Measurements from ENCODE around the gene NPPC.
"Not testable (repeated sequence)": the region's sequence is repeated elsewhere in the genome, so short reads cannot be mapped to it uniquely, and the experiment has no call there.

The NPPC gene

DNA sequence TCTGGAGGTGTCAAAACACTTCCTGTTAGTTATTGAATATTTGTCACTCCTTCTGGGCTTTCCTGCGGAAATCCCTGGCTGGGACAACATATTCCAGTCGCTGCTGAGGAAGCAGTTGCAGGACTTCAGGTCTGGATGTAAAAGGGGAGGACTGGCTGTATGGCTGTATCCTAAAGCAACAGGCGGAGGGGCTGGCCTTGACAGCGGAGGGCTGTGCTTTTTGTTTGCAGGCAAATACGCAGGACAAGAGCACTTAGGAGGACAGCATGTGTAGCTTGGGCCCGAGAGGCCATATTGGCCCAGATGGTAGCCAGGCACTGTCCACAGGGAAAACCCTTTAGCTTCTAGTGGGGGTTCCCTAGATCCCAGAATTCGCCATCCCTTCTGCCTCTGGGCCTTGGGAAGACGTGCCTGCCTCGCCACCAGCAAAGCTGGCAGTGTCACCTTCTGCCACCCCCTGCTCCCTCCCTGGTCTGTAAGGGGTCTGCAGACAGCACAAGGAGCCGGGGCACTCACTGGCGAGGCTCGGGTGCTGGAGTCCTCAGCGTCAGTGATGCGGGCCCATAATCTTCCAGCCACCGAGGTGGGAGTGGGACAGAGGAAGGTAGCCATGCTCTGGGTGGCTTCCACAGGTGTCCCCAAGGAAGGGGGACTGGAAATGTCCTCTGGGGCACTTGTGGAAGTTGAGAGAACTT is 6.7 kb downstream of the NPPC start:
- Histone ChIP-seq H3K9me3 (ENCODE audit: control insufficient read depth, insufficient read depth, low read length) (no peaks in the 10 kb centered on the region), H3K27me3 (ENCODE audit: control insufficient read depth, insufficient read depth, low read length) (peaks cover 14% of the 10 kb centered on the region), H3K36me3 (ENCODE audit: control insufficient read depth, insufficient read depth, low read length) (no peaks in the 10 kb centered on the region), H3K4me1 (ENCODE audit: control insufficient read depth, insufficient read depth, low read length) (no peaks in the 10 kb centered on the region), H3K9ac (ENCODE audit: low read depth, low read length) (no peak overlapping the region), H3K4me3 (ENCODE audit: low read depth, low read length) (no peak overlapping the region), H3K27ac (ENCODE audit: low read depth, low read length) (no peak overlapping the region)

GRCh38 chr2:231918501-231919330 is 7.5 kb downstream of the NPPC start:
- Histone ChIP-seq H3K9ac (ENCODE audit: low read depth, low read length) (no peak overlapping the region), H3K4me1 (ENCODE audit: control insufficient read depth, insufficient read depth, low read length) (no peaks in the 10 kb centered on the region), H3K27ac (ENCODE audit: low read depth, low read length) (no peak overlapping the region), H3K27me3 (ENCODE audit: control insufficient read depth, insufficient read depth, low read length) (0 out of 2 replicates have a peak, but pooled peaks cover 6% of the 10 kb centered on the region), H3K4me3 (ENCODE audit: low read depth, low read length) (no peak overlapping the region), H3K36me3 (ENCODE audit: control insufficient read depth, insufficient read depth, low read length) (no peaks in the 10 kb centered on the region), H3K9me3 (ENCODE audit: control insufficient read depth, insufficient read depth, low read length) (no peaks in the 10 kb centered on the region)

GRCh38 chr2:231917280-231918066 is 8.7 kb downstream of the NPPC start:
- Histone ChIP-seq H3K4me3 (ENCODE audit: low read depth, low read length) (no peak overlapping the region), H3K27me3 (ENCODE audit: control insufficient read depth, insufficient read depth, low read length) (no peaks in the 10 kb centered on the region), H3K4me1 (ENCODE audit: control insufficient read depth, insufficient read depth, low read length) (no peaks in the 10 kb centered on the region), H3K9me3 (ENCODE audit: control insufficient read depth, insufficient read depth, low read length) (no peaks in the 10 kb centered on the region), H3K27ac (ENCODE audit: low read depth, low read length) (no peak overlapping the region), H3K36me3 (ENCODE audit: control insufficient read depth, insufficient read depth, low read length) (no peaks in the 10 kb centered on the region), H3K9ac (ENCODE audit: low read depth, low read length) (no peak overlapping the region)

GRCh38 chr2:231914077-231914690 is 12.0 kb downstream of the NPPC start:
- H3K9me3 ChIP-seq (ENCODE audit: control insufficient read depth, insufficient read depth, low read length) = no peaks in the 10 kb centered on the region
- H3K4me1 ChIP-seq (ENCODE audit: control insufficient read depth, insufficient read depth, low read length) = no peaks in the 10 kb centered on the region
- no peak overlapping the region for H3K9ac ChIP-seq (ENCODE audit: low read depth, low read length)
- no peak overlapping the region for H3K27ac ChIP-seq (ENCODE audit: low read depth, low read length)
- H3K27me3 ChIP-seq (ENCODE audit: control insufficient read depth, insufficient read depth, low read length) = no peaks in the 10 kb centered on the region
- H3K4me3 ChIP-seq (ENCODE audit: low read depth, low read length) = no peak overlapping the region
- no peaks in the 10 kb centered on the region for H3K36me3 ChIP-seq (ENCODE audit: control insufficient read depth, insufficient read depth, low read length)

- H3K4me3 ChIP-seq (ENCODE audit: low read depth, low read length) = no peak overlapping the region
- H3K36me3 ChIP-seq (ENCODE audit: control insufficient read depth, insufficient read depth, low read length) = no peaks in the 10 kb centered on the region
- H3K9ac ChIP-seq (ENCODE audit: low read depth, low read length) = no peak overlapping the region
- H3K9me3 ChIP-seq (ENCODE audit: control insufficient read depth, insufficient read depth, low read length) = no peaks in the 10 kb centered on the region
- H3K27me3 ChIP-seq (ENCODE audit: control insufficient read depth, insufficient read depth, low read length) = no peaks in the 10 kb centered on the region
- no peaks in the 10 kb centered on the region for H3K4me1 ChIP-seq (ENCODE audit: control insufficient read depth, insufficient read depth, low read length)
- no peak overlapping the region for H3K27ac ChIP-seq (ENCODE audit: low read depth, low read length)
These were observed 14.8 kb downstream of the NPPC start for GRCh38 chr2:231911381-231911780.

- no peak overlapping the region for H3K9ac ChIP-seq (ENCODE audit: low read depth, low read length)
- H3K27ac ChIP-seq (ENCODE audit: low read depth, low read length) = no peak overlapping the region
- H3K9me3 ChIP-seq (ENCODE audit: control insufficient read depth, insufficient read depth, low read length) = no peaks in the 10 kb centered on the region
- no peaks in the 10 kb centered on the region for H3K36me3 ChIP-seq (ENCODE audit: control insufficient read depth, insufficient read depth, low read length)
- no peak overlapping the region for H3K4me3 ChIP-seq (ENCODE audit: low read depth, low read length)
- H3K4me1 ChIP-seq (ENCODE audit: control insufficient read depth, insufficient read depth, low read length) = no peaks in the 10 kb centered on the region
- no peaks in the 10 kb centered on the region for H3K27me3 ChIP-seq (ENCODE audit: control insufficient read depth, insufficient read depth, low read length)
These were observed 15.4 kb downstream of the NPPC start for GRCh38 chr2:231910771-231911170.

- H3K36me3 ChIP-seq (ENCODE audit: control insufficient read depth, insufficient read depth, low read length); H3K9me3 ChIP-seq (ENCODE audit: control insufficient read depth, insufficient read depth, low read length); H3K27me3 ChIP-seq (ENCODE audit: control insufficient read depth, insufficient read depth, low read length); H3K9ac ChIP-seq (ENCODE audit: low read depth, low read length); H3K27ac ChIP-seq (ENCODE audit: low read depth, low read length); H3K4me3 ChIP-seq (ENCODE audit: low read depth, low read length); H3K4me1 ChIP-seq (ENCODE audit: control insufficient read depth, insufficient read depth, low read length): not testable (repeated sequence)
These were observed 16.0 kb downstream of the NPPC start for GRCh38 chr2:231910161-231910560.

GRCh38 chr2:231909631-231910030 is 16.6 kb downstream of the NPPC start:
- Histone ChIP-seq H3K27ac (ENCODE audit: low read depth, low read length) (no peak overlapping the region), H3K9ac (ENCODE audit: low read depth, low read length) (no peak overlapping the region), H3K36me3 (ENCODE audit: control insufficient read depth, insufficient read depth, low read length) (no peaks in the 10 kb centered on the region), H3K4me3 (ENCODE audit: low read depth, low read length) (no peak overlapping the region), H3K4me1 (ENCODE audit: control insufficient read depth, insufficient read depth, low read length) (no peaks in the 10 kb centered on the region), H3K9me3 (ENCODE audit: control insufficient read depth, insufficient read depth, low read length) (no peaks in the 10 kb centered on the region), H3K27me3 (ENCODE audit: control insufficient read depth, insufficient read depth, low read length) (no peaks in the 10 kb centered on the region)

DNA sequence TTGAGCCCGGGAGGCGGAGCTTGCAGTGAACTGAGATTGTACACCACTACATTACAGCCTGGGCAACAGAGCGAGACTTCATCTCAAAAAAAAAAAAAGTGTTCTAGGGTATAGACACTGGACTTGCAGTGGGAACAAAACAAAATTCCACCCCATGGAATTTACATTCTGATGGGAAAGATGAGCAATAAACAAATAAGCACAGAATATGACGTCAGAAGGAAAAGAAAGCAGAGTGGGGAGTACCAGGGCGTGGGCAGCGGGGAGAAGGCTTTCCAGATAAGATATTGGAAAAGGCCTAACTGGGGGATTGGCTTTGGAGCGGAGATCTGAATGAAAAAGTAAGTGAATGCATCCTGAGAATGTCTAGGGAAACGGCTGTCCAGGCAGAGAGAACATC is 17.6 kb downstream of the NPPC start:
- H3K4me1 ChIP-seq (ENCODE audit: control insufficient read depth, insufficient read depth, low read length) = no peaks in the 10 kb centered on the region
- no peak overlapping the region for H3K4me3 ChIP-seq (ENCODE audit: low read depth, low read length)
- H3K9ac ChIP-seq (ENCODE audit: low read depth, low read length) = no peak overlapping the region
- H3K36me3 ChIP-seq (ENCODE audit: control insufficient read depth, insufficient read depth, low read length) = no peaks in the 10 kb centered on the region
- no peak overlapping the region for H3K27ac ChIP-seq (ENCODE audit: low read depth, low read length)
- no peaks in the 10 kb centered on the region for H3K9me3 ChIP-seq (ENCODE audit: control insufficient read depth, insufficient read depth, low read length)
- no peaks in the 10 kb centered on the region for H3K27me3 ChIP-seq (ENCODE audit: control insufficient read depth, insufficient read depth, low read length)

GRCh38 chr2:231907765-231908164 is 18.4 kb downstream of the NPPC start:
- H3K4me1 ChIP-seq (ENCODE audit: control insufficient read depth, insufficient read depth, low read length) = no peaks in the 10 kb centered on the region
- no peaks in the 10 kb centered on the region for H3K9me3 ChIP-seq (ENCODE audit: control insufficient read depth, insufficient read depth, low read length)
- H3K4me3 ChIP-seq (ENCODE audit: low read depth, low read length) = no peak overlapping the region
- H3K27me3 ChIP-seq (ENCODE audit: control insufficient read depth, insufficient read depth, low read length) = no peaks in the 10 kb centered on the region
- no peak overlapping the region for H3K9ac ChIP-seq (ENCODE audit: low read depth, low read length)
- no peak overlapping the region for H3K27ac ChIP-seq (ENCODE audit: low read depth, low read length)
- H3K36me3 ChIP-seq (ENCODE audit: control insufficient read depth, insufficient read depth, low read length) = no peaks in the 10 kb centered on the region

Data from HUES48 (cell line).